ENCODE results near the gene CHCHD2. TPM values are rescaled to one million over a fixed set of nuclear protein-coding genes. Genes with fewer than 3 reads are reported as not detected.
"Not testable (repeated sequence)": the region's sequence is repeated elsewhere in the genome, so short reads cannot be mapped to it uniquely, and the experiment has no call there.

The CHCHD2 gene, protein sequence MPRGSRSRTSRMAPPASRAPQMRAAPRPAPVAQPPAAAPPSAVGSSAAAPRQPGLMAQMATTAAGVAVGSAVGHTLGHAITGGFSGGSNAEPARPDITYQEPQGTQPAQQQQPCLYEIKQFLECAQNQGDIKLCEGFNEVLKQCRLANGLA
- 309 and 350 TPM in 2 replicates for total RNA-seq

DNA sequence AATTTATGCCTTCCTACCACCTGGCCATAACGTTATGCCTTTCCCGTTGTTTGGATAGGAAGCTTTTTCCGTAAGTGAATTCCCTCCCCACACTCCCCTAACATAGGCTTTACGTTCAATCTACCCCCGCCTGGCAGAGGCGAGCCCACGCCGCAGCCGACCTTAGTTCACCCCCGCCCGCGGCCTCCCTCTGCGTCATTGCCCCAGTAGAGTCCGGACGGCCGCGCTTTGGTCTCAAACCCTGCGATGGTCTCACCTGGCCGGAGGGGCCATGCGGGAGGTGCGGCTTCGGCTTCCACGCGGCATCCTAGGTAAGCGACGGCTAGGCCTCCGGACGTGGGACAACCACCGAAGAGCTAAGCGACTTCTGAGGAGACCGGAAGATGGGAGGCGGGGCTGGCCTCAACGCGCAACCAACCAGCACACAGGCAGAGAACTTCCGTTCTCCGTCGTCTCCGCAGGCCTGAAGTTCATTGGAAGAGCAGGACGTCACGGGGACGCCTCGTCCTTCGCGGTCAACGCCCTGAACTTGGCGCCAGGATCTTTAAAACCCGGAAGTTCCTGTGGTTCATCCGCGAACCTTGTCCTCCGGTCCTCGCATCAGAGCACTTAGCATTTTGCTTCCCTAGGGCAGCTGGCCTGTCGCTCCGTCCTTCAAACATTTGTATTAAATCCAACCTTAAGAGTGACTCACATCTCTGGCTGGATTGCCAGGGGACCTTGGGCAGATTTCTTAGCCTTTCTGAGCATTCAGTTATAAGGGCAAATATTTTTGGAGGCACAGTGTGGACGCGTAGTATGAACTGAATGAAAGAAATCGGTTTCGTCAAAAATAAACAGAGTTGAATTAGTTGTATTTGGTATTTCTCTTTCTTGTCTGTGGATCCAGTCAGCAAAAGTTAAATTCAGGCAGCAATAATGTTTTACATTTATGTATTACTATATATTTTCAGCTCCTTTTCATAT is at the start of gene CHCHD2:
Gene CHCHD2 (minus strand): TSS at position 369 of the 966 bp plus-strand sequence. CDS start 63 bp downstream, at position 306.
- peaks cover 2% of the 10 kb centered on the region for H3K27me3 Mint-ChIP-seq
- H3K4me1 Mint-ChIP-seq, result peaks cover 37% of the 10 kb centered on the region
- DNase-seq (peak; percentile 81), ATAC-seq (ENCODE audit: low read depth) (peak; percentile 99)
- H3K27ac Mint-ChIP-seq, result peak within 1 kb of the TSS; percentile 98
- H3K4me3 Mint-ChIP-seq, result peak within 1 kb of the TSS; percentile 98
- intact Hi-C loops (cut with micrococcal nuclease), result loop anchor here (1.0 to 5.0 kb wide), 7 partner anchors 42 to 1347 kb away; partner anchors contain the start of genes CCT6A, LANCL2, MRPS17 and PSPH
- POLR2A ChIA-PET, result interaction anchor here (0.8 to 2.8 kb wide), 13 partner anchors 15 to 1348 kb away, joined by 3 to 36 read pairs (median 3); partner anchors contain the start of genes CCT6A, NIPSNAP2, PSPH and SEC61G
- TF ChIP-seq, protein P1, sequence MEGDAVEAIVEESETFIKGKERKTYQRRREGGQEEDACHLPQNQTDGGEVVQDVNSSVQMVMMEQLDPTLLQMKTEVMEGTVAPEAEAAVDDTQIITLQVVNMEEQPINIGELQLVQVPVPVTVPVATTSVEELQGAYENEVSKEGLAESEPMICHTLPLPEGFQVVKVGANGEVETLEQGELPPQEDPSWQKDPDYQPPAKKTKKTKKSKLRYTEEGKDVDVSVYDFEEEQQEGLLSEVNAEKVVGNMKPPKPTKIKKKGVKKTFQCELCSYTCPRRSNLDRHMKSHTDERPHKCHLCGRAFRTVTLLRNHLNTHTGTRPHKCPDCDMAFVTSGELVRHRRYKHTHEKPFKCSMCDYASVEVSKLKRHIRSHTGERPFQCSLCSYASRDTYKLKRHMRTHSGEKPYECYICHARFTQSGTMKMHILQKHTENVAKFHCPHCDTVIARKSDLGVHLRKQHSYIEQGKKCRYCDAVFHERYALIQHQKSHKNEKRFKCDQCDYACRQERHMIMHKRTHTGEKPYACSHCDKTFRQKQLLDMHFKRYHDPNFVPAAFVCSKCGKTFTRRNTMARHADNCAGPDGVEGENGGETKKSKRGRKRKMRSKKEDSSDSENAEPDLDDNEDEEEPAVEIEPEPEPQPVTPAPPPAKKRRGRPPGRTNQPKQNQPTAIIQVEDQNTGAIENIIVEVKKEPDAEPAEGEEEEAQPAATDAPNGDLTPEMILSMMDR (IDR thresholded peaks at IDR 0.05), result no peak
- CTCF ChIA-PET, result interaction anchor here (1.5 kb wide), 1 partner anchor 32 kb away, joined by 6 read pairs; no protein-coding TSS in a partner anchor
- peaks cover 3% of the 10 kb centered on the region for H3K9me3 Mint-ChIP-seq
- H3K36me3 Mint-ChIP-seq (ENCODE audit: low read depth), result peaks cover 44% of the 10 kb centered on the region

DNA sequence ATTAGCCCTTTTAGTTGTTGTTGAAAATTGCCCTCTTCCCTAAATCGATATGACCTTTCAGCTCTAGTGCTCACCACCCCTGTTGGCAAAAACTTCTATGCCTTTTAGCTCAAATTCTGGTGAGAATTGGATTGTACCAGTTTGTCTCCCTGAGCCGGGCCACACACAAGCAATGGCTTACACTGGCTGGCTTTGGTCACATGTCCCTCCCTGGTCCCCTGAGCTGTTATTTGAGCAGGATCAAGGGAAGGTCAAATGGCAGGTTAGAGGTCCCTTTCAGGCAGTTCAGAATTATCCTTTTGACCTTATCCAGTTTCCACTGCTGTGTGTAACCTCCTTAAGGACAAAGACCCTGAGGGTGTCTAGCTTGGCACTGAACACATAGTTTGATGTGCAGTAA is 24.8 kb upstream of the CHCHD2 start:
- not testable (repeated sequence) for H3K27me3 Mint-ChIP-seq

DNA sequence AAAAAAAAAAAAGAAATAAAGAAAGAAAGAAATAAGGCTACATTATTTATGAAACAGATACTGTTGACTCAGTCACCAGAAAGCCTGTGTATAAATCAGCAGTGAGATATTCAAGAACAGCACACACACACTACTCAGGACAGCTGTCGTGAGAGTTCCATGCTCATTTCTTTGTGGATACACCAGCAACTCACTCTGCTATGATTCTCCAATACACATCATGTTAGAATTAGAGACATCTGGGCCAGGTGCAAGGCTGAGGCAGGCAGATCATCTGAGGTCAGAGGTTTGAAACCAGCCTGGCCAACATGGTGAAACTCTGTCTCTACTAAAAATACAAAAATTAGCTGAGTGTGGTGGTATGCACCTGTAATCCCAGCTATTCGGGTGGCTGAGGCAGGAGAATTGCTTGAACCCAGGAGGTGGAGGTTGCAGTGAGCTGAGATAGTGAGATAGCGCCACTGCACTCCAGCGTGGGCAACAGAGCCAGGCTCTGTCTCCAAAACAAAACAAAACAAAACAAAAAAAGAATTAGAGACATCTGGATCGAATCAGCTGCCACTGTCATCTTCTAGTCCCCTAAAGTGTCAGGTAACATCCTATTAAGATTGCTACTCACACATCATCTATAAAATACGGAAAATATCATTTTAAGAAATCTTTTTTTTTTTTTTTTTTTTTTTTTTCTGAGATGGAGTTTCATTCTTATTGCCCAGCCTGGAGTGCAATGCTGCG is 21.1 kb upstream of the CHCHD2 start:
- Mint-ChIP-seq H3K27ac (no peak overlapping the region), H3K4me1 (no peaks in the 10 kb centered on the region), H3K4me3 (no peak overlapping the region), H3K36me3 (ENCODE audit: low read depth) (no peaks in the 10 kb centered on the region), H3K9me3 (no peaks in the 10 kb centered on the region), H3K27me3 (peaks cover 2% of the 10 kb centered on the region)
- TF ChIP-seq, protein P1 (IDR thresholded peaks at IDR 0.05), result no peak
- intact Hi-C loops (cut with micrococcal nuclease), result no loop called here
- ChIA-PET POLR2A (no interaction called here), CTCF (no interaction called here)
- no peak for ATAC-seq (ENCODE audit: low read depth)
- DNase-seq, result no peak

More for the DNA sequence above, 24.8 kb upstream of the CHCHD2 start:
- H3K9me3 Mint-ChIP-seq; DNase-seq; H3K36me3 Mint-ChIP-seq (ENCODE audit: low read depth); ATAC-seq (ENCODE audit: low read depth); intact Hi-C loops (cut with micrococcal nuclease); H3K4me3 Mint-ChIP-seq; CTCF ChIA-PET; H3K27ac Mint-ChIP-seq; H3K4me1 Mint-ChIP-seq: not testable (repeated sequence)
- POLR2A ChIA-PET, result interaction anchor here (0.5 kb wide), 1 partner anchor 19 kb away, joined by 9 read pairs; no protein-coding TSS in a partner anchor

GRCh38 chr7:56125831-56126230 is 19.6 kb upstream of the CHCHD2 start:
- H3K27ac Mint-ChIP-seq, result no peak overlapping the region
- no peaks in the 10 kb centered on the region for H3K36me3 Mint-ChIP-seq (ENCODE audit: low read depth)
- CTCF ChIA-PET, result no interaction called here
- H3K4me3 Mint-ChIP-seq, result no peak overlapping the region
- TF ChIP-seq, protein P1 (IDR thresholded peaks at IDR 0.05), result no peak
- DNase-seq, result no peak
- H3K9me3 Mint-ChIP-seq, result no peaks in the 10 kb centered on the region
- no peaks in the 10 kb centered on the region for H3K4me1 Mint-ChIP-seq
- ATAC-seq (ENCODE audit: low read depth), result no peak
- POLR2A ChIA-PET, result no interaction called here
- peaks cover 2% of the 10 kb centered on the region for H3K27me3 Mint-ChIP-seq
- intact Hi-C loops (cut with micrococcal nuclease), result no loop called here

GRCh38 chr7:56124981-56125380 is 18.7 kb upstream of the CHCHD2 start:
- H3K9me3 Mint-ChIP-seq, result no peaks in the 10 kb centered on the region
- H3K4me3 Mint-ChIP-seq, result no peak overlapping the region
- no peak overlapping the region for H3K27ac Mint-ChIP-seq
- DNase-seq, result no peak
- TF ChIP-seq, protein P1 (IDR thresholded peaks at IDR 0.05), result no peak
- H3K36me3 Mint-ChIP-seq (ENCODE audit: low read depth), result no peaks in the 10 kb centered on the region
- intact Hi-C loops (cut with micrococcal nuclease), result no loop called here
- CTCF ChIA-PET, result no interaction called here
- peaks cover 2% of the 10 kb centered on the region for H3K27me3 Mint-ChIP-seq
- no peaks in the 10 kb centered on the region for H3K4me1 Mint-ChIP-seq
- POLR2A ChIA-PET, result no interaction called here
- no peak for ATAC-seq (ENCODE audit: low read depth)
